Effector memory CD8-positive, alpha-beta T cell (primary cell): Measurements from ENCODE around the gene EPN3.

Experiments
- ATAC-seq: fragments of 150-1000 bp; cut with Tn5 transposase; replicated peaks from 2 replicates; pipeline ENCODE4 v1.10.0; 2021; ENCODE audit warnings: mild to moderate bottlenecking, moderate library complexity
- DNase-seq, 3 experiments: peaks; one replicate each; pipeline ENCODE4 v3.0.0; 2021
- H3K27ac Mint-ChIP-seq, 2 donors: one replicate each; pipeline ENCODE4 v1.8.0; 2022; ENCODE audit warnings: mild to moderate bottlenecking in 2 of 2, mixed read lengths in 2 of 2, moderate library complexity in 2 of 2
- H3K27me3 Mint-ChIP-seq, 2 donors: one replicate each; pipeline ENCODE4 v1.8.0; 2022; ENCODE audit warnings: mixed read lengths in 2 of 2
- H3K36me3 Mint-ChIP-seq: one replicate; pipeline ENCODE4 v1.8.0; 2022; ENCODE audit warnings: mild to moderate bottlenecking, moderate library complexity, mixed read lengths; ENCODE audit not compliant: insufficient read depth
- H3K4me1 Mint-ChIP-seq, 2 donors: one replicate each; pipeline ENCODE4 v1.8.0; 2022; ENCODE audit warnings: low read depth in 2 of 2, mixed read lengths in 2 of 2
- H3K4me3 Mint-ChIP-seq, 2 donors: one replicate each; pipeline ENCODE4 v1.8.0; 2022; ENCODE audit warnings: mild to moderate bottlenecking in 2 of 2, mixed read lengths in 2 of 2, moderate library complexity in 2 of 2
- H3K9me3 Mint-ChIP-seq, 2 donors: one replicate each; pipeline ENCODE4 v1.8.0; 2022; ENCODE audit warnings: mixed read lengths in 2 of 2
- total RNA-seq, 9 experiments: gene quantifications; one replicate each; lab custom pipeline; 2026; lab: John Stamatoyannopoulos, UW

EPN3 gene
- 0 to 0.06 (median 0) reads per million in 9 experiments for total RNA-seq

- H3K4me3 Mint-ChIP-seq = peak within 1 kb of the TSS; percentile 36 to 61
- H3K27me3 Mint-ChIP-seq = peaks cover 70 to 91% of the 10 kb centered on the region in 2 donors
- DNase-seq (no peak), ATAC-seq (no peak)
- H3K36me3 Mint-ChIP-seq = no peaks in the 10 kb centered on the region
- H3K4me1 Mint-ChIP-seq = peaks cover 12 to 18% of the 10 kb centered on the region in 2 donors
- no peaks in the 10 kb centered on the region for H3K9me3 Mint-ChIP-seq
- no peak within 1 kb of the TSS for H3K27ac Mint-ChIP-seq
These were observed at the start of gene EPN3 for GRCh38 chr17:50532452-50533024. Gene EPN3, plus strand, starts transcription at chr17:50532735. Its CDS starts 3,822 bp downstream, at chr17:50536557.

GRCh38 chr17:50483266-50483665, 49.3 kb upstream of the EPN3 start:
- Mint-ChIP-seq H3K36me3 (peaks cover 34% of the 10 kb centered on the region), H3K4me1 (peaks cover 19 to 26% of the 10 kb centered on the region in 2 donors), H3K27ac (peak overlapping the region; percentile 74 to 80), H3K9me3 (no peaks in the 10 kb centered on the region), H3K27me3 (no peaks in the 10 kb centered on the region), H3K4me3 (no peak overlapping the region)
- DNase-seq (no peak), ATAC-seq (no peak)

GRCh38 chr17:50484386-50485155, 48.0 kb upstream of the EPN3 start:
- no peaks in the 10 kb centered on the region for H3K9me3 Mint-ChIP-seq
- DNase-seq (no peak), ATAC-seq (no peak)
- H3K4me1 Mint-ChIP-seq = peaks cover 15 to 19% of the 10 kb centered on the region in 2 donors
- peaks cover 34% of the 10 kb centered on the region for H3K36me3 Mint-ChIP-seq
- H3K27me3 Mint-ChIP-seq = no peaks in the 10 kb centered on the region
- peak overlapping the region; percentile 17 to 20 for H3K27ac Mint-ChIP-seq
- H3K4me3 Mint-ChIP-seq = no peak overlapping the region

GRCh38 chr17:50487213-50488096, 45.1 kb upstream of the EPN3 start:
- Mint-ChIP-seq H3K27me3 (no peaks in the 10 kb centered on the region), H3K4me1 (peaks cover 4% of the 10 kb centered on the region in 2 donors), H3K9me3 (no peaks in the 10 kb centered on the region), H3K36me3 (peaks cover 26% of the 10 kb centered on the region), H3K27ac (no peak overlapping the region), H3K4me3 (no peak overlapping the region)
- ATAC-seq = no peak
- DNase-seq = no peak

- DNase-seq (no peak), ATAC-seq (no peak)
- Mint-ChIP-seq H3K36me3 (peaks cover 13% of the 10 kb centered on the region), H3K27ac (peak overlapping the region in 1 of 2 donors; percentile 44), H3K27me3 (no peaks in the 10 kb centered on the region), H3K4me1 (no peaks in the 10 kb centered on the region), H3K4me3 (no peak overlapping the region), H3K9me3 (no peaks in the 10 kb centered on the region)
These were observed 43.7 kb upstream of the EPN3 start for GRCh38 chr17:50488880-50489279.

GRCh38 chr17:50491505-50491904, 41.0 kb upstream of the EPN3 start:
- Mint-ChIP-seq H3K27me3 (peaks cover 0 to 2% of the 10 kb centered on the region in 2 donors), H3K36me3 (peaks cover 2% of the 10 kb centered on the region), H3K4me1 (no peaks in the 10 kb centered on the region), H3K9me3 (no peaks in the 10 kb centered on the region), H3K4me3 (no peak overlapping the region), H3K27ac (no peak overlapping the region)
- no peak for ATAC-seq
- DNase-seq = no peak

- Mint-ChIP-seq H3K27ac (no peak overlapping the region), H3K4me1 (no peaks in the 10 kb centered on the region), H3K36me3 (peaks cover 3% of the 10 kb centered on the region), H3K4me3 (no peak overlapping the region), H3K9me3 (no peaks in the 10 kb centered on the region), H3K27me3 (peaks cover 0 to 5% of the 10 kb centered on the region in 2 donors)
- ATAC-seq (no peak), DNase-seq (no peak)
These were observed 40.3 kb upstream of the EPN3 start for GRCh38 chr17:50492214-50492613.

- DNase-seq = no peak
- H3K4me3 Mint-ChIP-seq = no peak overlapping the region
These were observed 38.8 kb upstream of the EPN3 start for GRCh38 chr17:50493744-50494143.

GRCh38 chr17:50495217-50495823, 37.2 kb upstream of the EPN3 start:
- no peak overlapping the region for H3K27ac Mint-ChIP-seq
- no peak for DNase-seq
- H3K36me3 Mint-ChIP-seq = peaks cover 3% of the 10 kb centered on the region
- no peaks in the 10 kb centered on the region for H3K4me1 Mint-ChIP-seq
- no peak overlapping the region for H3K4me3 Mint-ChIP-seq
- no peak for ATAC-seq
- peaks cover 0 to 5% of the 10 kb centered on the region in 2 donors for H3K27me3 Mint-ChIP-seq
- no peaks in the 10 kb centered on the region for H3K9me3 Mint-ChIP-seq

More at GRCh38 chr17:50493744-50494143, 38.8 kb upstream of the EPN3 start:
- H3K27me3 Mint-ChIP-seq = peaks cover 0 to 5% of the 10 kb centered on the region in 2 donors
- no peaks in the 10 kb centered on the region for H3K9me3 Mint-ChIP-seq
- H3K36me3 Mint-ChIP-seq = peaks cover 3% of the 10 kb centered on the region
- no peak overlapping the region for H3K27ac Mint-ChIP-seq
- ATAC-seq = no peak
- H3K4me1 Mint-ChIP-seq = no peaks in the 10 kb centered on the region

GRCh38 chr17:50495918-50496317, 36.6 kb upstream of the EPN3 start:
- no peaks in the 10 kb centered on the region for H3K4me1 Mint-ChIP-seq
- no peak for ATAC-seq

GRCh38 chr17:50498021-50498874, 34.3 kb upstream of the EPN3 start:
- ATAC-seq (no peak), DNase-seq (no peak)
- no peaks in the 10 kb centered on the region for H3K4me1 Mint-ChIP-seq
- peaks cover 0 to 5% of the 10 kb centered on the region in 2 donors for H3K27me3 Mint-ChIP-seq
- H3K4me3 Mint-ChIP-seq = no peak overlapping the region
- H3K27ac Mint-ChIP-seq = no peak overlapping the region
- peaks cover 3% of the 10 kb centered on the region for H3K36me3 Mint-ChIP-seq
- H3K9me3 Mint-ChIP-seq = no peaks in the 10 kb centered on the region

More at GRCh38 chr17:50495918-50496317, 36.6 kb upstream of the EPN3 start:
- peaks cover 0 to 5% of the 10 kb centered on the region in 2 donors for H3K27me3 Mint-ChIP-seq
- DNase-seq = no peak
- peaks cover 3% of the 10 kb centered on the region for H3K36me3 Mint-ChIP-seq
- no peaks in the 10 kb centered on the region for H3K9me3 Mint-ChIP-seq
- no peak overlapping the region for H3K4me3 Mint-ChIP-seq
- no peak overlapping the region for H3K27ac Mint-ChIP-seq

GRCh38 chr17:50499270-50499669, 33.3 kb upstream of the EPN3 start:
- H3K4me3 Mint-ChIP-seq = no peak overlapping the region

More at GRCh38 chr17:50499270-50499669, 33.3 kb upstream of the EPN3 start:
- ATAC-seq (no peak), DNase-seq (no peak)
- peaks cover 3% of the 10 kb centered on the region for H3K36me3 Mint-ChIP-seq
- no peak overlapping the region for H3K27ac Mint-ChIP-seq
- no peaks in the 10 kb centered on the region for H3K9me3 Mint-ChIP-seq
- peaks cover 0 to 5% of the 10 kb centered on the region in 2 donors for H3K27me3 Mint-ChIP-seq
- peaks cover 0 to 4% of the 10 kb centered on the region in 2 donors for H3K4me1 Mint-ChIP-seq
